ENCODE results near the gene GNAI3. TPM values are rescaled to one million over a fixed set of nuclear protein-coding genes. Genes with fewer than 3 reads are reported as not detected.

GNAI3 gene
- total RNA-seq, 1 experiment from 2014 or later: 10.0 TPM

DNA sequence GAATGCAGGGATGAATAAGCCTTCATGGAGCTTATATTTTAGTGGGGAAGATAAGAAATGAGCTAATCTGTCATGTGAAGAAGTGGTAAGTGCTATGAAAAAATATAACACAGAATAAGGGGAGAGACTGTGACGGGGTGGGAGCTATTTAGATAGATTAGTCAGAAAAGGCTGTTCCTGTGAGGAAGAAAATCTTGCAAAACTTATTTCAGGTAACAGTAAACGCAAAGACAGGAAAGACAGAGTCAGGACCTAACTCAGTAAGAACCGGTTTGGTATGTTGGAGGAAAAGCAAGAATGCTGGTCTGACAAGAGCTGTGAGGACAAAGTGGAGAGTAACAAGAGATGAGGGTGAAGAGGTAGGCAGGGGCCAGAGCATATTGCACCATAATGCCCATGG lies 22.0 kb downstream of the GNAI3 start:
- peaks cover 45% of the 10 kb centered on the region for H3K4me1 ChIP-seq (replicated peaks; ENCODE audit: insufficient read depth)
- peaks cover 90% of the 10 kb centered on the region for H3K79me2 ChIP-seq (ENCODE audit: low read depth)
- no peaks in the 10 kb centered on the region for H3K27me3 ChIP-seq (ENCODE audit: insufficient read depth, low read depth)
- 0 out of 2 replicates have a peak, but pooled peaks cover 4% of the 10 kb centered on the region for H3K9me2 ChIP-seq (ENCODE audit: insufficient read depth)
- ChIA-PET POLR2A (ENCODE audit: unreplicated experiment) (interaction anchor here (0.6 to 0.7 kb wide), 3 partner anchors 22 to 907 kb away, joined by 3 to 7 read pairs (median 4); partner anchors contain the start of gene GNAI3), CTCF (interaction anchor here (0.9 kb wide), 2 partner anchors 24 to 46 kb away, joined by 3 to 4 read pairs; no protein-coding TSS in a partner anchor)
- TF ChIP-seq, protein P1, sequence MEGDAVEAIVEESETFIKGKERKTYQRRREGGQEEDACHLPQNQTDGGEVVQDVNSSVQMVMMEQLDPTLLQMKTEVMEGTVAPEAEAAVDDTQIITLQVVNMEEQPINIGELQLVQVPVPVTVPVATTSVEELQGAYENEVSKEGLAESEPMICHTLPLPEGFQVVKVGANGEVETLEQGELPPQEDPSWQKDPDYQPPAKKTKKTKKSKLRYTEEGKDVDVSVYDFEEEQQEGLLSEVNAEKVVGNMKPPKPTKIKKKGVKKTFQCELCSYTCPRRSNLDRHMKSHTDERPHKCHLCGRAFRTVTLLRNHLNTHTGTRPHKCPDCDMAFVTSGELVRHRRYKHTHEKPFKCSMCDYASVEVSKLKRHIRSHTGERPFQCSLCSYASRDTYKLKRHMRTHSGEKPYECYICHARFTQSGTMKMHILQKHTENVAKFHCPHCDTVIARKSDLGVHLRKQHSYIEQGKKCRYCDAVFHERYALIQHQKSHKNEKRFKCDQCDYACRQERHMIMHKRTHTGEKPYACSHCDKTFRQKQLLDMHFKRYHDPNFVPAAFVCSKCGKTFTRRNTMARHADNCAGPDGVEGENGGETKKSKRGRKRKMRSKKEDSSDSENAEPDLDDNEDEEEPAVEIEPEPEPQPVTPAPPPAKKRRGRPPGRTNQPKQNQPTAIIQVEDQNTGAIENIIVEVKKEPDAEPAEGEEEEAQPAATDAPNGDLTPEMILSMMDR (conservative IDR thresholded peaks at IDR 0.05): no peak
- TF ChIP-seq EZH2 (IDR thresholded peaks at IDR 0.05; ENCODE audit: low read depth): no peak
- no TSS peak for BruUV-seq (replicated peaks)
- peak overlapping the region; percentile 27; the same call in 1 of the 2 replicates for H3K4me3 ChIP-seq
- H3K4me2 ChIP-seq: peak overlapping the region; percentile 69
- no peak overlapping the region for H2AFZ ChIP-seq
- H3K27ac ChIP-seq: peak overlapping the region; percentile 74
- H3F3A ChIP-seq (ENCODE audit: insufficient read depth, low read depth): peaks cover 58% of the 10 kb centered on the region
- intact Hi-C loops (cut with micrococcal nuclease; ENCODE audit: unreplicated experiment): loop anchor here (2.0 kb wide), 1 partner anchor 24 kb away; no protein-coding TSS in a partner anchor
- peaks cover 26% of the 10 kb centered on the region for H4K20me1 ChIP-seq (ENCODE audit: insufficient read depth)
- H3K36me3 ChIP-seq (ENCODE audit: low read depth): 0 out of 2 replicates have a peak, but pooled peaks cover 14% of the 10 kb centered on the region
- DNase-seq: peak; percentile 45 to 99
- H3K9me3 ChIP-seq (ENCODE audit: insufficient read depth, low read depth): no peaks in the 10 kb centered on the region

DNA sequence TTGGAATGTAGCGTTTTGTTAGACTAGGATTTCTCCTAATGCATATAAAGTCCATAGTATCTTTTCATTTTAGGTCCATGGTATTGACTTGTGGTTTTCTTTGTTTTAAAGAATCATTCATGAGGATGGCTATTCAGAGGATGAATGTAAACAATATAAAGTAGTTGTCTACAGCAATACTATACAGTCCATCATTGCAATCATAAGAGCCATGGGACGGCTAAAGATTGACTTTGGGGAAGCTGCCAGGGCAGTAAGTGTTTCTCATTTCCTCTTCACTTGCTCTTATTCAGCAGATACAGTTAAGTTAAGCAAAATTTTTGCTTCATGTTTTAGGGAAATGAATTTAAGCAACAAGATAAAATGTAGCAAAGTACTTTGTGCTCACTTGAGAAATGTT lies 25.4 kb downstream of the GNAI3 start:
- no peak overlapping the region for H3K4me2 ChIP-seq
- H3K27me3 ChIP-seq (ENCODE audit: insufficient read depth, low read depth): no peaks in the 10 kb centered on the region
- CTCF ChIA-PET: no interaction called here
- H3K4me1 ChIP-seq (replicated peaks; ENCODE audit: insufficient read depth): peaks cover 28% of the 10 kb centered on the region
- peaks cover 73% of the 10 kb centered on the region for H3K79me2 ChIP-seq (ENCODE audit: low read depth)
- H3K4me3 ChIP-seq: no peak overlapping the region
- H3K9me2 ChIP-seq (ENCODE audit: insufficient read depth): 0 out of 2 replicates have a peak, but pooled peaks cover 4% of the 10 kb centered on the region
- no peak for DNase-seq
- H3F3A ChIP-seq (ENCODE audit: insufficient read depth, low read depth): peaks cover 41% of the 10 kb centered on the region
- H3K9me3 ChIP-seq (ENCODE audit: insufficient read depth, low read depth): no peaks in the 10 kb centered on the region
- no TSS peak for BruUV-seq (replicated peaks)
- POLR2A ChIA-PET (ENCODE audit: unreplicated experiment): interaction anchor here (0.5 kb wide), 1 partner anchor 239 kb away, joined by 3 read pairs; no protein-coding TSS in a partner anchor
- no peak overlapping the region for H2AFZ ChIP-seq
- peaks cover 31% of the 10 kb centered on the region for H4K20me1 ChIP-seq (ENCODE audit: insufficient read depth)
- no peak for TF ChIP-seq EZH2 (IDR thresholded peaks at IDR 0.05; ENCODE audit: low read depth)
- TF ChIP-seq, protein P1 (conservative IDR thresholded peaks at IDR 0.05): no peak
- H3K36me3 ChIP-seq (ENCODE audit: low read depth): peaks cover 27% of the 10 kb centered on the region
- intact Hi-C loops (cut with micrococcal nuclease; ENCODE audit: unreplicated experiment): no loop called here
- H3K27ac ChIP-seq: no peak overlapping the region

DNA sequence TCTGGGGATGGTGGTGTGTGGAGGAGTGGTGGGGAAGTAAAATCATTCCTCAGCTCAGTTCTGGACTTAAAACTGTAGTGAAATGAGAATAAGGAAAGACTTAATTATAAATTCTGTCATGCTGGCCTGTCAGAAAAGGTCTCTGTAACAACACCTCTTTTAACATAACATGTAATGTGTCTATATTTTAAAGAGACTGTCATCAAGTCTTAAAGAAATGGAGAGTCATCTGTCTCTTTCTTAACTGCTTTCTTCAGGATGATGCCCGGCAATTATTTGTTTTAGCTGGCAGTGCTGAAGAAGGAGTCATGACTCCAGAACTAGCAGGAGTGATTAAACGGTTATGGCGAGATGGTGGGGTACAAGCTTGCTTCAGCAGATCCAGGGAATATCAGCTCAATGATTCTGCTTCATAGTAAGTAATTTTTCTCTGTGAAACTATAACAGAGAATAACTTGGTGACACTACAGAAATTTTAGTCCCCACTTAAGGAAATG lies 30.6 kb downstream of the GNAI3 start:
- Histone ChIP-seq H3K79me2 (ENCODE audit: low read depth) (peaks cover 31% of the 10 kb centered on the region), H3K4me2 (no peak overlapping the region), H3K36me3 (ENCODE audit: low read depth) (peaks cover 57% of the 10 kb centered on the region), H3K4me1 (replicated peaks; ENCODE audit: insufficient read depth) (no peaks in the 10 kb centered on the region), H3K27ac (no peak overlapping the region), H3K9me3 (ENCODE audit: insufficient read depth, low read depth) (no peaks in the 10 kb centered on the region), H3K27me3 (ENCODE audit: insufficient read depth, low read depth) (no peaks in the 10 kb centered on the region), H2AFZ (no peak overlapping the region), H3K9me2 (ENCODE audit: insufficient read depth) (no peaks in the 10 kb centered on the region), H4K20me1 (ENCODE audit: insufficient read depth) (peaks cover 5% of the 10 kb centered on the region; the same call in 1 of the 2 replicates), H3K4me3 (no peak overlapping the region), H3F3A (ENCODE audit: insufficient read depth, low read depth) (peaks cover 13% of the 10 kb centered on the region)
- ChIA-PET CTCF (no interaction called here), POLR2A (ENCODE audit: unreplicated experiment) (interaction anchor here (0.6 kb wide), 2 partner anchors 30 to 175 kb away, joined by 3 to 7 read pairs; partner anchors contain the start of gene GNAI3)
- no peak for DNase-seq
- BruUV-seq (replicated peaks): no TSS peak
- intact Hi-C loops (cut with micrococcal nuclease; ENCODE audit: unreplicated experiment): no loop called here
- TF ChIP-seq EZH2 (IDR thresholded peaks at IDR 0.05; ENCODE audit: low read depth): no peak
- TF ChIP-seq, protein P1 (conservative IDR thresholded peaks at IDR 0.05): no peak

Measured in PC-9 (cell line).